Mucosa of descending colon (tissue), 3 donors: Measurements from ENCODE around the gene SMIM30. TPM values are rescaled to one million over a fixed set of nuclear protein-coding genes. Genes with fewer than 3 reads are reported as not detected.

ENCODE experiments used
- ATAC-seq: fragments of 200-7000 bp; cut with Tn5 transposase; one replicate; pipeline ENCODE4 v1.9.1; 2020; ENCODE audit warnings: mild to moderate bottlenecking, moderate library complexity
- DNase-seq, 3 donors: peaks; one replicate each; pipeline ENCODE4 v3.0.0-alpha.2; 2020
- H3K36me3 ChIP-seq: fragments of 200-600 bp; one replicate; pipeline ENCODE4 v1.8.0; 2021; ENCODE audit warnings: low read depth, mild to moderate bottlenecking
- H3K4me1 ChIP-seq: fragments of 200-600 bp; one replicate; pipeline ENCODE4 v1.8.0; 2021; ENCODE audit warnings: low read depth, mild to moderate bottlenecking
- H3K4me3 ChIP-seq: fragments of 200-600 bp; one replicate; pipeline ENCODE4 v1.8.0; 2021; ENCODE audit warnings: mild to moderate bottlenecking
- H3K9me3 ChIP-seq: fragments of 200-600 bp; one replicate; pipeline ENCODE4 v1.8.0; 2021; ENCODE audit warnings: mild to moderate bottlenecking
- intact Hi-C, 2 donors: fragments of 100-400 bp; cut with DNase I in 1 of 2; cut with micrococcal nuclease in 1 of 2; formaldehyde crosslinking; loops; one replicate each; pipeline versions ENCODE4 v1.11.0 to v1.11.1; 2022; cut with DNase I, micrococcal nuclease
- total RNA-seq, 3 donors: library from RNA; stranded (reverse); fragmentation: NEBNext Ultra II Directional in 2 of 3; extraction: Animal tissue kit (Norgen Biotek cat#: 25700) in 2 of 3; gene quantifications; one replicate each; pipeline versions ENCODE4 v1.2.1 to v1.2.4, GENCODE V29; 2021 to 2023
- TF ChIP-seq, protein P1 (sequence below): fragments of 200-600 bp; IDR thresholded peaks from one replicate; pipeline ENCODE4 v1.8.0; 2022; ENCODE audit warnings: antibody characterized with exemption, mild to moderate bottlenecking
- donor health status: DM: no; HTN: no; CAD: no; lungs with moderate emphysema.
- donor health status: DM: no; HTN: no; CAD: no.
- donor health status: DM: no; HTN: yes; CAD: no.

Gene SMIM30
- total RNA-seq, 3 donors from 2014 or later = 21.4 to 27.6 (median 26.9) TPM

DNA sequence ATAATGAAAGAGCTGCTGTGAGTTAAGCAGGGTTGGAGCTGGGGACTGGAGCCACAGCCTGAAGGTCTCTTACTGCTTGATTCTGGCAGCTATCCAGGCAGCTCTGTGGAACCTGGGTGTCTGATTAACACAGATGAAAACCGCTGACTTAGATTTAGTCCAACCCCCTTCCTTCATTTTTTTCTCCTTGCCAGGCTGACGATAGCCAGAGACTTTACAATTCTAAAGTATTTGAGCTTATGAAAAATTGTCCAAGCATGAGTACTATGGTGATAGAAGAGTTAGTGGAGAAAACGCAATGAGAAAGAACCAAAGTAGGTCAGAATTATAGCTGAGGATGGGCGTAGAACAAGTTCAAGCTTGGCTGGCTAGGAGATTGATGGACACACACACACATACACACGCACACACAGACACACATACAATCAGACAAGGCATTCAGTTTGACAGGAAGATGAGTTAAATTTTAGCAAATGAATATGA lies 18.2 kb downstream of the SMIM30 start:
- H3K4me1 ChIP-seq = no peaks in the 10 kb centered on the region
- DNase-seq = no peak
- intact Hi-C loops = no loop called here
- ATAC-seq = no peak
- TF ChIP-seq, protein P1, sequence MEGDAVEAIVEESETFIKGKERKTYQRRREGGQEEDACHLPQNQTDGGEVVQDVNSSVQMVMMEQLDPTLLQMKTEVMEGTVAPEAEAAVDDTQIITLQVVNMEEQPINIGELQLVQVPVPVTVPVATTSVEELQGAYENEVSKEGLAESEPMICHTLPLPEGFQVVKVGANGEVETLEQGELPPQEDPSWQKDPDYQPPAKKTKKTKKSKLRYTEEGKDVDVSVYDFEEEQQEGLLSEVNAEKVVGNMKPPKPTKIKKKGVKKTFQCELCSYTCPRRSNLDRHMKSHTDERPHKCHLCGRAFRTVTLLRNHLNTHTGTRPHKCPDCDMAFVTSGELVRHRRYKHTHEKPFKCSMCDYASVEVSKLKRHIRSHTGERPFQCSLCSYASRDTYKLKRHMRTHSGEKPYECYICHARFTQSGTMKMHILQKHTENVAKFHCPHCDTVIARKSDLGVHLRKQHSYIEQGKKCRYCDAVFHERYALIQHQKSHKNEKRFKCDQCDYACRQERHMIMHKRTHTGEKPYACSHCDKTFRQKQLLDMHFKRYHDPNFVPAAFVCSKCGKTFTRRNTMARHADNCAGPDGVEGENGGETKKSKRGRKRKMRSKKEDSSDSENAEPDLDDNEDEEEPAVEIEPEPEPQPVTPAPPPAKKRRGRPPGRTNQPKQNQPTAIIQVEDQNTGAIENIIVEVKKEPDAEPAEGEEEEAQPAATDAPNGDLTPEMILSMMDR = no peak
- H3K4me3 ChIP-seq = no peak overlapping the region
- H3K36me3 ChIP-seq = no peaks in the 10 kb centered on the region
- no peaks in the 10 kb centered on the region for H3K9me3 ChIP-seq

DNA sequence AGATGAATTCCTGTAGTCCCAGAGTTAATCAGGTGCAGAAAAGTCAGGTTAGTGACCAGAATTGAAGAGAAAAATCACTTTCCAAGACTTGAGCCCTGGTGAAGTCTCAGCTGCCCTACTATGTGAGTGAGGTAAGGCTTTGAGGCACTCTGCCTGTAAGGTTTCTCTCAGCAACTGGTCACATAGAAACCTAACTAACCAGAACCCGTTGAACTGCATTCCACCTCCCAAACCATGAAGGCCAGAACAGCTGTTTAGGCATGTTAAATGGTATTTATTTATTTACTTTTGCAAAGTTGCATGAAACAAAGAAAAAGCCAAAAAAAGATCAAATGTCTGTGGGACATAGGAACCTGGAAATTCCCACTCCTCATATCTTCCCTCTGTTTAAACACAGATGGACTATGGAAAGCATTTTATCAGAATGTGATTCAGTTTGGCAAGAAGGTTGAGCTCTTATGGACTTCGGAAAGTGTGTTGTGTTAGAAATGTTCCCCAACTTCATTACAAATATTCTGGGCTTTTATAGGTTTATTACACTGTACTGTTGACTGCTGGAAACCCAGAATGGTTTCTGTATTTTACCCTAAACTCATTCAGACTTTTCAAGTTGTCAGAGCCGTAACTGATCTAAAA lies 19.0 kb downstream of the SMIM30 start:
- TF ChIP-seq, protein P1 = no peak
- Histone ChIP-seq H3K4me1 (no peaks in the 10 kb centered on the region), H3K4me3 (no peak overlapping the region), H3K9me3 (no peaks in the 10 kb centered on the region), H3K36me3 (no peaks in the 10 kb centered on the region)
- intact Hi-C loops = no loop called here
- ATAC-seq = no peak
- no peak for DNase-seq

GRCh38 chr7:113094517-113095249 lies 23.7 kb downstream of the SMIM30 start:
- H3K4me3 ChIP-seq = no peak overlapping the region
- intact Hi-C loops = no loop called here
- ATAC-seq (no peak), DNase-seq (no peak)
- no peaks in the 10 kb centered on the region for H3K4me1 ChIP-seq
- no peaks in the 10 kb centered on the region for H3K9me3 ChIP-seq
- TF ChIP-seq, protein P1 = no peak
- H3K36me3 ChIP-seq = no peaks in the 10 kb centered on the region

DNA sequence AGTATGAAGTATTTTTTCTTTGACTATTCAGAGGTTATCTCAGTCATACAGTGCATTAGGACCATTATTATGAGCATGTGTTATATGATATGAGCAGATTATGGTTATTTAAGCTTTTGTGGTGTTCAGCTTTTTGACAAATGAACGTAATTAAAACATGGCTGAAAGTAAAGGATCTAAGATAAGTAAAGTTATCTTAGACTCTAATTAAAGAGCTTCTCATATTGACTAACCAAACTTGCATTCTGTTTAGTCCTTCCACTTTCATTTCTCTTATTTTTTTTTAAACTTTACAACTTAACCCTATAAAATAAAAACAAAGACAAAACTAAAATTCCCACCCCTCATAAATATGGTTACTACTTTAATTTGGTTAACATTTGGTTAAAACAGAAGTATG lies 24.8 kb downstream of the SMIM30 start:
- TF ChIP-seq, protein P1 = no peak
- Histone ChIP-seq H3K36me3 (no peaks in the 10 kb centered on the region), H3K4me1 (no peaks in the 10 kb centered on the region), H3K4me3 (no peak overlapping the region), H3K9me3 (no peaks in the 10 kb centered on the region)
- DNase-seq (no peak), ATAC-seq (no peak)
- intact Hi-C loops = no loop called here

DNA sequence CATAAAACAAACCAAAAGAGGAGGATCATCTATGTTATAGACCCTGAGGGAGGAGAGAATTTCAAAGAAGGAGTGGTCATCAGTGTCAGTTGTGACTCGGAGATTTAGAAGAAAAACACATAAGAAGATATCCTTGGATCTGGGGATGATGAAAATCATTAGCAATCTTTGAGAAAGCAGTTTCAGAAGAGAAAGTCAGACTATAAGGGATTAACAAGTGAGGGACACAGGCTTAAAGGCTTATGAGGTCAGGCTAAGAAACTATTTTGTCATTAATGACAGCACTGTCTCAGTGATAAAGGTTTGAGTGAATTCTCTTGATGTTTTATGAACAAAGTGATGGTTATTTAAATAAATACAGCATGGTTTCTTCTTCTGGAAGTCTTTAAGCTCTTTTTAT lies 25.6 kb downstream of the SMIM30 start:
- Histone ChIP-seq H3K4me1 (no peaks in the 10 kb centered on the region), H3K4me3 (no peak overlapping the region), H3K36me3 (no peaks in the 10 kb centered on the region), H3K9me3 (no peaks in the 10 kb centered on the region)
- ATAC-seq (no peak), DNase-seq (no peak)
- intact Hi-C loops = no loop called here
- TF ChIP-seq, protein P1 = no peak
